B cell (primary cell): ENCODE data around the gene MMP1. TPM values are rescaled to one million over a fixed set of nuclear protein-coding genes. Genes with fewer than 3 reads are reported as not detected.

Source experiments
- ATAC-seq: fragments of 200-7000 bp; cut with Tn5 transposase; one replicate; pipeline ENCODE4 v1.10.0; 2021; ENCODE audit warnings: low read depth, mild to moderate bottlenecking, moderate number of reproducible peaks, moderate library complexity
- CTCF ChIA-PET: fragments of 350-600 bp; sonication (Branson Sonifier 250); formaldehyde crosslinking; loops from one replicate; lab custom pipeline; 2021; ENCODE audit warnings: antibody characterized with exemption, inconsistent platforms; lab: Charles Lee
- POLR2A ChIA-PET: fragments of 350-600 bp; sonication (Branson Sonifier 250); formaldehyde crosslinking; loops from one replicate; lab custom pipeline; 2021; ENCODE audit warnings: antibody characterized with exemption; lab: Charles Lee
- DNase-seq: peaks from one replicate; pipeline ENCODE4 v3.0.0; 2013
- H2AFZ ChIP-seq: 2 replicates; pipeline ENCODE4 v1.6.1; 2012; ENCODE audit warnings: mild to moderate bottlenecking, low read depth, low read length; ENCODE audit not compliant: insufficient read depth, poor library complexity, severe bottlenecking
- H3K27ac ChIP-seq, 2 donors: 1 replicate in 1 of 2; 2 replicates in 1 of 2; pipeline ENCODE4 v1.5.1; 2012 to 2013; ENCODE audit warnings: low read length in 2 of 2, mild to moderate bottlenecking in 2 of 2, moderate library complexity in 1 of 2
- H3K27me3 ChIP-seq, 4 experiments: fragments of 200-600 bp in 1 of 4; sonication (generic) in 1 of 4; replicated peaks in 1 of 4; 1 replicate in 2 of 4; 2 replicates in 2 of 4; pipeline versions ENCODE4 v1.6.1 to v1.7.0; 2013 to 2016; ENCODE audit warnings: low read length in 3 of 4, mild to moderate bottlenecking in 2 of 4, mixed read lengths in 1 of 4, moderate library complexity in 1 of 4; ENCODE audit not compliant: insufficient read depth in 4 of 4, control insufficient read depth in 3 of 4; ENCODE audit errors: control extremely low read depth in 1 of 4
- H3K36me3 ChIP-seq, 2 experiments: replicated peaks in 1 of 2; 1 replicate in 1 of 2; 2 replicates in 1 of 2; pipeline versions ENCODE4 v1.6.1 to v1.7.1; 2013; ENCODE audit warnings: low read length in 1 of 2; ENCODE audit not compliant: insufficient read depth in 2 of 2, control insufficient read depth in 1 of 2; ENCODE audit errors: control extremely low read depth in 1 of 2, extremely low read depth in 1 of 2
- H3K4me1 ChIP-seq, 2 donors: fragments of 200-600 bp in 1 of 2; sonication (generic) in 1 of 2; 1 replicate in 1 of 2; 2 replicates in 1 of 2; pipeline versions ENCODE4 v1.5.1 to v1.6.1; 2013 to 2017; ENCODE audit warnings: low read length in 2 of 2; ENCODE audit not compliant: control insufficient read depth in 2 of 2, insufficient read depth in 2 of 2
- H3K4me2 ChIP-seq: replicated peaks from 2 replicates; pipeline ENCODE3; 2012; ENCODE audit warnings: mild to moderate bottlenecking, low read depth, low read length; ENCODE audit not compliant: poor library complexity, severe bottlenecking
- H3K4me3 ChIP-seq, 5 experiments: fragments of 200-600 bp in 1 of 5; sonication (generic) in 1 of 5; 1 replicate in 3 of 5; 2 replicates in 2 of 5; pipeline versions ENCODE4 v1.5.1 to v1.7.0; 2011 to 2016; ENCODE audit warnings: low read length in 4 of 5, mild to moderate bottlenecking in 4 of 5, low read depth in 2 of 5, control low read depth in 1 of 5, moderate library complexity in 1 of 5; ENCODE audit not compliant: insufficient read depth in 1 of 5; ENCODE audit errors: control extremely low read depth in 1 of 5, extremely low read depth in 1 of 5
- H3K79me2 ChIP-seq: fragments of 200-600 bp; sonication (generic); one replicate; pipeline ENCODE4 v1.6.0; 2016; ENCODE audit warnings: low read length; ENCODE audit not compliant: control insufficient read depth, insufficient read depth
- H3K9ac ChIP-seq: fragments of 200-600 bp; sonication (generic); 2 replicates; pipeline ENCODE4 v1.6.1; 2017; ENCODE audit warnings: mild to moderate bottlenecking, low read length, moderate library complexity
- H3K9me3 ChIP-seq, 3 donors: one replicate each; pipeline versions ENCODE4 v1.6.1 to v1.7.1; 2013; ENCODE audit warnings: low read length in 2 of 3; ENCODE audit not compliant: control insufficient read depth in 2 of 3, insufficient read depth in 1 of 3; ENCODE audit errors: control extremely low read depth in 1 of 3
- H4K20me1 ChIP-seq: 2 replicates; pipeline ENCODE4 v1.6.0; 2012; ENCODE audit warnings: mild to moderate bottlenecking, low read length; ENCODE audit not compliant: insufficient read depth, control insufficient read depth, poor library complexity, severe bottlenecking
- H3K27ac Mint-ChIP-seq: one replicate; pipeline ENCODE4 v1.8.0; 2021; ENCODE audit warnings: mixed read lengths
- H3K27me3 Mint-ChIP-seq: one replicate; pipeline ENCODE4 v1.8.0; 2021; ENCODE audit warnings: mixed read lengths
- H3K4me1 Mint-ChIP-seq: one replicate; pipeline ENCODE4 v1.8.0; 2021; ENCODE audit warnings: mixed read lengths
- H3K4me3 Mint-ChIP-seq: one replicate; pipeline ENCODE4 v1.8.0; 2021; ENCODE audit warnings: mixed read lengths
- H3K9me3 Mint-ChIP-seq: one replicate; pipeline ENCODE4 v1.8.0; 2022; ENCODE audit warnings: mixed read lengths; ENCODE audit not compliant: insufficient read depth
- EZH2 ChIP-seq: IDR thresholded peaks from 2 replicates; pipeline ENCODE4 v1.6.1; 2012; ENCODE audit warnings: borderline replicate concordance, low read depth, mild to moderate bottlenecking, moderate library complexity, low read length; ENCODE audit not compliant: insufficient read depth, poor library complexity, severe bottlenecking
- WGBS: methylation state at CpG from one replicate; pipeline ENCODE4 v1.1.5; 2013; ENCODE audit warnings: missing lambda C conversion rate; ENCODE audit not compliant: insufficient coverage; 5-methylcytosine and 5-hydroxymethylcytosine counted together
- intact Hi-C: fragments of 100-400 bp; cut with micrococcal nuclease; formaldehyde crosslinking; loops from one replicate; pipeline ENCODE4 v1.10.0; 2022
- polyA plus RNA-seq: library from polyadenylated mRNA; depleted of rRNA; stranded (reverse); fragments of >200 nt; gene quantifications from 2 replicates; pipeline ENCODE4 v1.2.3, GENCODE V29; 2012
- total RNA-seq, 2 donors: library from RNA; stranded (reverse); fragments of 120-200 nt in 1 of 2; gene quantifications; 1 replicate in 1 of 2; 2 replicates in 1 of 2; pipeline versions ENCODE4 v1.2.3 to v1.2.4, GENCODE V29; 2013 to 2022
- TF ChIP-seq, protein P1 (sequence below): fragments of 200-600 bp; IDR thresholded peaks from one replicate; pipeline ENCODE4 v1.8.0; 2022; ENCODE audit warnings: antibody characterized with exemption, mild to moderate bottlenecking

MMP1 gene
- total and polyA plus RNA-seq, 2 donors (not counting 1 experiment from before 2014, with no cell fraction given) = not detected

- H2AFZ ChIP-seq = no peak overlapping the region
- no peak for TF ChIP-seq EZH2
- TF ChIP-seq, protein P1, sequence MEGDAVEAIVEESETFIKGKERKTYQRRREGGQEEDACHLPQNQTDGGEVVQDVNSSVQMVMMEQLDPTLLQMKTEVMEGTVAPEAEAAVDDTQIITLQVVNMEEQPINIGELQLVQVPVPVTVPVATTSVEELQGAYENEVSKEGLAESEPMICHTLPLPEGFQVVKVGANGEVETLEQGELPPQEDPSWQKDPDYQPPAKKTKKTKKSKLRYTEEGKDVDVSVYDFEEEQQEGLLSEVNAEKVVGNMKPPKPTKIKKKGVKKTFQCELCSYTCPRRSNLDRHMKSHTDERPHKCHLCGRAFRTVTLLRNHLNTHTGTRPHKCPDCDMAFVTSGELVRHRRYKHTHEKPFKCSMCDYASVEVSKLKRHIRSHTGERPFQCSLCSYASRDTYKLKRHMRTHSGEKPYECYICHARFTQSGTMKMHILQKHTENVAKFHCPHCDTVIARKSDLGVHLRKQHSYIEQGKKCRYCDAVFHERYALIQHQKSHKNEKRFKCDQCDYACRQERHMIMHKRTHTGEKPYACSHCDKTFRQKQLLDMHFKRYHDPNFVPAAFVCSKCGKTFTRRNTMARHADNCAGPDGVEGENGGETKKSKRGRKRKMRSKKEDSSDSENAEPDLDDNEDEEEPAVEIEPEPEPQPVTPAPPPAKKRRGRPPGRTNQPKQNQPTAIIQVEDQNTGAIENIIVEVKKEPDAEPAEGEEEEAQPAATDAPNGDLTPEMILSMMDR = no peak
- H4K20me1 ChIP-seq = no peaks in the 10 kb centered on the region
- peaks cover 0 to 4% (median under 1%) of the 10 kb centered on the region in 4 experiments for H3K27me3 ChIP-seq
- H3K36me3 ChIP-seq = no peaks in the 10 kb centered on the region
- H3K9ac ChIP-seq = no peak overlapping the region
- no peak for ATAC-seq
- POLR2A ChIA-PET = no interaction called here
- no peak overlapping the region for H3K4me3 Mint-ChIP-seq
- no peaks in the 10 kb centered on the region for H3K9me3 Mint-ChIP-seq
- no peaks in the 10 kb centered on the region for H3K79me2 ChIP-seq
- 0% methylated on average over 1 of the region's 2 CpGs for WGBS
- no peaks in the 10 kb centered on the region for H3K9me3 ChIP-seq
- CTCF ChIA-PET = no interaction called here
- no peak overlapping the region for H3K27ac Mint-ChIP-seq
- H3K4me3 ChIP-seq = no peak overlapping the region
- no peak overlapping the region for H3K4me2 ChIP-seq
- no peaks in the 10 kb centered on the region for H3K4me1 Mint-ChIP-seq
- no peak for DNase-seq
- H3K27ac ChIP-seq = no peak overlapping the region
- intact Hi-C loops = no loop called here
- no peaks in the 10 kb centered on the region for H3K4me1 ChIP-seq
- H3K27me3 Mint-ChIP-seq = peaks cover 23% of the 10 kb centered on the region
Observed at GRCh38 chr11:102802341-102802740, 4.4 kb upstream of the MMP1 start.

GRCh38 chr11:102800767-102801166, 2.8 kb upstream of the MMP1 start:
- no peak overlapping the region for H3K9ac ChIP-seq
- intact Hi-C loops = no loop called here
- Mint-ChIP-seq H3K27me3 (peaks cover 20% of the 10 kb centered on the region), H3K4me3 (no peak overlapping the region), H3K4me1 (no peaks in the 10 kb centered on the region), H3K27ac (no peak overlapping the region), H3K9me3 (no peaks in the 10 kb centered on the region)
- POLR2A ChIA-PET = no interaction called here
- H4K20me1 ChIP-seq = no peaks in the 10 kb centered on the region
- TF ChIP-seq, protein P1 = no peak
- TF ChIP-seq EZH2 = no peak
- no peaks in the 10 kb centered on the region for H3K4me1 ChIP-seq
- H3K4me2 ChIP-seq = no peak overlapping the region
- no peak overlapping the region for H3K27ac ChIP-seq
- H3K36me3 ChIP-seq = no peaks in the 10 kb centered on the region
- no peak overlapping the region for H3K4me3 ChIP-seq
- WGBS = no CpG with 5 or more reads among the region's 4 CpGs
- ATAC-seq = no peak
- CTCF ChIA-PET = no interaction called here
- no peak overlapping the region for H2AFZ ChIP-seq
- DNase-seq = no peak
- no peaks in the 10 kb centered on the region for H3K9me3 ChIP-seq
- peaks cover 0 to 4% (median under 1%) of the 10 kb centered on the region in 4 experiments for H3K27me3 ChIP-seq
- H3K79me2 ChIP-seq = no peaks in the 10 kb centered on the region
